PC-9 (cell line): ENCODE measurements around the gene FUT7.

Experiments used
- EZH2 ChIP-seq: fragments of 200-600 bp; sonication (generic); IDR thresholded peaks from 2 replicates; pipeline ENCODE4 v1.8.0; 2017; ENCODE audit warnings: antibody characterized with exemption, low read depth
- TF ChIP-seq, protein P1 (sequence below): fragments of 200-600 bp; sonication (generic); conservative IDR thresholded peaks from 2 replicates; pipeline ENCODE4 v1.6.1; 2017; ENCODE audit warnings: mixed run types, antibody characterized with exemption, mild to moderate bottlenecking, moderate library complexity

DNA sequence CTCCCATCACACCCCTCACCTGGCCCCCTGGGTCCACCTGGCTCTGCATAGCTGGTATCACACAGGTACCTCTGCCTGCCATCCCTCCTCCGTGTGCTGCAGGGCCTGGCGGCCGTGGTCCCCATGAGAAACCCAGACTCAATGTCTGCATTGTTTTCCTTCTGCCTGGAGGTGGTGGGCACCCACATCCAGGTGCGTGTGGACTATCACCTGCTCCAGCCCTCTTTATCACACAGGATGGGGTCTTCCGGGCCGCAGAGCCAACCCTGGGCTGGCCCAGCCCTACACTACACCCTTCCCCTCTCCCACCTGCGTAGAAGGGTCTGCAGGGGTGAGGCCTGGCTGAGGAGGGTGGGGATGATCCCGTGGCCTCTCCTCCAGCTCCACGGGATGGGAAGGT lies 7.0 kb upstream of the FUT7 start:
- TF ChIP-seq, protein P1, sequence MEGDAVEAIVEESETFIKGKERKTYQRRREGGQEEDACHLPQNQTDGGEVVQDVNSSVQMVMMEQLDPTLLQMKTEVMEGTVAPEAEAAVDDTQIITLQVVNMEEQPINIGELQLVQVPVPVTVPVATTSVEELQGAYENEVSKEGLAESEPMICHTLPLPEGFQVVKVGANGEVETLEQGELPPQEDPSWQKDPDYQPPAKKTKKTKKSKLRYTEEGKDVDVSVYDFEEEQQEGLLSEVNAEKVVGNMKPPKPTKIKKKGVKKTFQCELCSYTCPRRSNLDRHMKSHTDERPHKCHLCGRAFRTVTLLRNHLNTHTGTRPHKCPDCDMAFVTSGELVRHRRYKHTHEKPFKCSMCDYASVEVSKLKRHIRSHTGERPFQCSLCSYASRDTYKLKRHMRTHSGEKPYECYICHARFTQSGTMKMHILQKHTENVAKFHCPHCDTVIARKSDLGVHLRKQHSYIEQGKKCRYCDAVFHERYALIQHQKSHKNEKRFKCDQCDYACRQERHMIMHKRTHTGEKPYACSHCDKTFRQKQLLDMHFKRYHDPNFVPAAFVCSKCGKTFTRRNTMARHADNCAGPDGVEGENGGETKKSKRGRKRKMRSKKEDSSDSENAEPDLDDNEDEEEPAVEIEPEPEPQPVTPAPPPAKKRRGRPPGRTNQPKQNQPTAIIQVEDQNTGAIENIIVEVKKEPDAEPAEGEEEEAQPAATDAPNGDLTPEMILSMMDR: no peak
- no peak for TF ChIP-seq EZH2
